COR-L47 (cell line): Measurements from ENCODE around the gene GRIK3.
A peak's percentile ranks its signal among the peaks of the same experiment; 100 is the strongest.
"Not testable (repeated sequence)": the region's sequence is repeated elsewhere in the genome, so short reads cannot be mapped to it uniquely, and the experiment has no call there.

Experiments used
- DNase-seq: peaks from one replicate; lab custom pipeline; 2025; lab: John Stamatoyannopoulos, UW

Gene GRIK3

GRCh38 chr1:36941316-36941978 is 92.9 kb downstream of the GRIK3 start:
- no peak for DNase-seq

GRCh38 chr1:36938819-36939218 is 95.5 kb downstream of the GRIK3 start:
- no peak for DNase-seq

- no peak for DNase-seq
These were observed 96.9 kb downstream of the GRIK3 start for GRCh38 chr1:36937371-36937770.

- no peak for DNase-seq
These were observed 100.3 kb downstream of the GRIK3 start for GRCh38 chr1:36934061-36934460.

GRCh38 chr1:36927826-36928225 is 106.5 kb downstream of the GRIK3 start:
- DNase-seq: no peak

- DNase-seq: no peak
These were observed 109.1 kb downstream of the GRIK3 start for GRCh38 chr1:36925251-36925650.

GRCh38 chr1:36924282-36924811 is 110.0 kb downstream of the GRIK3 start:
- peak; percentile 44 for DNase-seq

GRCh38 chr1:36922593-36923426 is 111.5 kb downstream of the GRIK3 start:
- no peak for DNase-seq

- DNase-seq: no peak
These were observed 112.2 kb downstream of the GRIK3 start for GRCh38 chr1:36922071-36922470.

GRCh38 chr1:36920801-36921405 is 113.4 kb downstream of the GRIK3 start:
- DNase-seq: no peak

- no peak for DNase-seq
These were observed 113.9 kb downstream of the GRIK3 start for GRCh38 chr1:36920371-36920770.

GRCh38 chr1:36919491-36920145 is 114.7 kb downstream of the GRIK3 start:
- no peak for DNase-seq

- DNase-seq: no peak
These were observed 115.7 kb downstream of the GRIK3 start for GRCh38 chr1:36918604-36919003.

GRCh38 chr1:36916542-36916941 is 117.8 kb downstream of the GRIK3 start:
- DNase-seq: not testable (repeated sequence)

GRCh38 chr1:36913484-36914060 is 120.7 kb downstream of the GRIK3 start:
- peak; percentile 88 for DNase-seq

GRCh38 chr1:36913016-36913415 is 121.3 kb downstream of the GRIK3 start:
- DNase-seq: peak; percentile 63

- DNase-seq: no peak
These were observed 121.9 kb downstream of the GRIK3 start for GRCh38 chr1:36912365-36912865.

- DNase-seq: no peak
These were observed 122.6 kb downstream of the GRIK3 start for GRCh38 chr1:36911561-36912364.

- DNase-seq: no peak
These were observed 123.3 kb downstream of the GRIK3 start for GRCh38 chr1:36910886-36911540.
